Glutamatergic neuron (in vitro differentiated cells): ENCODE results near the gene SLC17A1. TPM values are rescaled to one million over a fixed set of nuclear protein-coding genes. Genes with fewer than 3 reads are reported as not detected.

Experiments
- DNase-seq: peaks from one replicate; pipeline ENCODE4 v3.0.0; 2022
- H3K27ac Mint-ChIP-seq: one replicate; pipeline ENCODE4 v1.8.0; 2020; ENCODE audit warnings: mild to moderate bottlenecking, mixed read lengths, inconsistent platforms; ENCODE audit not compliant: unreplicated experiment
- H3K27me3 Mint-ChIP-seq: one replicate; pipeline ENCODE4 v1.8.0; 2020; ENCODE audit warnings: mild to moderate bottlenecking, moderate library complexity, mixed read lengths, inconsistent platforms; ENCODE audit not compliant: unreplicated experiment
- H3K36me3 Mint-ChIP-seq: one replicate; pipeline ENCODE4 v1.8.0; 2020; ENCODE audit warnings: mild to moderate bottlenecking, mixed read lengths, inconsistent platforms; ENCODE audit not compliant: unreplicated experiment
- H3K4me1 Mint-ChIP-seq: one replicate; pipeline ENCODE4 v1.8.0; 2020; ENCODE audit warnings: mild to moderate bottlenecking, low read depth, mixed read lengths, inconsistent platforms; ENCODE audit not compliant: unreplicated experiment
- H3K4me3 Mint-ChIP-seq: one replicate; pipeline ENCODE4 v1.8.0; 2020; ENCODE audit warnings: mild to moderate bottlenecking, mixed read lengths, inconsistent platforms; ENCODE audit not compliant: unreplicated experiment
- H3K9me3 Mint-ChIP-seq: one replicate; pipeline ENCODE4 v1.8.0; 2020; ENCODE audit warnings: mild to moderate bottlenecking, moderate library complexity, mixed read lengths, inconsistent platforms; ENCODE audit not compliant: unreplicated experiment
- total RNA-seq: library from RNA; stranded (reverse); fragmentation: NEBNext Ultra II Directional; extraction: Animal tissue kit (Norgen Biotek cat#: 25700); gene quantifications from one replicate; pipeline ENCODE4 v1.2.1, GENCODE V29; 2021; ENCODE audit not compliant: unreplicated experiment
- TF ChIP-seq, protein P1 (sequence below): fragments of 200-600 bp; sonication (generic); IDR thresholded peaks from one replicate; pipeline ENCODE4 v1.5.0; 2021; ENCODE audit not compliant: partially characterized antibody, unreplicated experiment

Gene SLC17A1
- total RNA-seq, 1 donor from 2014 or later: not detected

DNA sequence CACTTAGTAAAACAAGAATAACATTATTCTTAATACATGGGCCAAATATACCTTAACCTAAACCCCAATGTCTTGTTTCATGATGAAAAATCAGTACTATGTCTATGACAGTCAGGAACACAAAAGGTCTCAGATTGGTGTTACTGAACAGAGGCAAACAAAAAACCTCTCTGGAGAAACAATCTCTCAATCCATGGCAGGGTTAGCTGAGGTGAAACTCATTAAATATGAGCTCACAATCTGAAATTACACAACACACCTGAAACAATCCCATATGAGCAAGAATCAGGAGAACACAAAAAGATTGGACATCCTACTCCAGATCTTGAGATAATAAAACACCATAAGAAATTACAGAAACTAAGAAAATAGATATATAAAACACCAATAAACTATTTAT is 83.8 kb downstream of the SLC17A1 start:
- no peak for DNase-seq
- H3K9me3 Mint-ChIP-seq: no peaks in the 10 kb centered on the region
- H3K27me3 Mint-ChIP-seq: peaks cover under 1% of the 10 kb centered on the region
- H3K27ac Mint-ChIP-seq: no peak overlapping the region
- H3K4me1 Mint-ChIP-seq: peaks cover 8% of the 10 kb centered on the region
- TF ChIP-seq, protein P1, sequence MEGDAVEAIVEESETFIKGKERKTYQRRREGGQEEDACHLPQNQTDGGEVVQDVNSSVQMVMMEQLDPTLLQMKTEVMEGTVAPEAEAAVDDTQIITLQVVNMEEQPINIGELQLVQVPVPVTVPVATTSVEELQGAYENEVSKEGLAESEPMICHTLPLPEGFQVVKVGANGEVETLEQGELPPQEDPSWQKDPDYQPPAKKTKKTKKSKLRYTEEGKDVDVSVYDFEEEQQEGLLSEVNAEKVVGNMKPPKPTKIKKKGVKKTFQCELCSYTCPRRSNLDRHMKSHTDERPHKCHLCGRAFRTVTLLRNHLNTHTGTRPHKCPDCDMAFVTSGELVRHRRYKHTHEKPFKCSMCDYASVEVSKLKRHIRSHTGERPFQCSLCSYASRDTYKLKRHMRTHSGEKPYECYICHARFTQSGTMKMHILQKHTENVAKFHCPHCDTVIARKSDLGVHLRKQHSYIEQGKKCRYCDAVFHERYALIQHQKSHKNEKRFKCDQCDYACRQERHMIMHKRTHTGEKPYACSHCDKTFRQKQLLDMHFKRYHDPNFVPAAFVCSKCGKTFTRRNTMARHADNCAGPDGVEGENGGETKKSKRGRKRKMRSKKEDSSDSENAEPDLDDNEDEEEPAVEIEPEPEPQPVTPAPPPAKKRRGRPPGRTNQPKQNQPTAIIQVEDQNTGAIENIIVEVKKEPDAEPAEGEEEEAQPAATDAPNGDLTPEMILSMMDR: no peak
- H3K36me3 Mint-ChIP-seq: no peaks in the 10 kb centered on the region
- H3K4me3 Mint-ChIP-seq: no peak overlapping the region

DNA sequence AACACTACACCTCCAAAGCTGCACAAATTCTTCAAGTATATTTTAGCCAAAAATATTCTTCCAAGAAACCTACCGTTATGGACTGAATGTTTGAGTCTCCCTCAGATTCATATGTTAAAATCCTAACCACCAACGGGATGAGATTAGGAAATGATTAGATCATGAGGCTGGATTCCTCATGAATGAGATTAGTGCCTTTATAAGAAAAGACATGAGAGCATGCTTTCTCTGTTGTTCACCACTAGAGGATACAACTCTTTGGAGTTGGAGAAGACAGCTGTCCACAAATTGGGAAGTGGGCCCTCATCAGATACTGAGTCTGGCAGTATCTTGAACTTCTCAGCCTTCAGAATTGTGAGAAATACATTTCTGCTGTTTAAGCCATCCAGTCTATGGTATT is 84.4 kb downstream of the SLC17A1 start:
- H3K9me3 Mint-ChIP-seq: no peaks in the 10 kb centered on the region
- no peak overlapping the region for H3K27ac Mint-ChIP-seq
- TF ChIP-seq, protein P1: no peak
- H3K4me1 Mint-ChIP-seq: peaks cover 8% of the 10 kb centered on the region
- no peak overlapping the region for H3K4me3 Mint-ChIP-seq
- no peaks in the 10 kb centered on the region for H3K27me3 Mint-ChIP-seq
- no peaks in the 10 kb centered on the region for H3K36me3 Mint-ChIP-seq
- no peak for DNase-seq

DNA sequence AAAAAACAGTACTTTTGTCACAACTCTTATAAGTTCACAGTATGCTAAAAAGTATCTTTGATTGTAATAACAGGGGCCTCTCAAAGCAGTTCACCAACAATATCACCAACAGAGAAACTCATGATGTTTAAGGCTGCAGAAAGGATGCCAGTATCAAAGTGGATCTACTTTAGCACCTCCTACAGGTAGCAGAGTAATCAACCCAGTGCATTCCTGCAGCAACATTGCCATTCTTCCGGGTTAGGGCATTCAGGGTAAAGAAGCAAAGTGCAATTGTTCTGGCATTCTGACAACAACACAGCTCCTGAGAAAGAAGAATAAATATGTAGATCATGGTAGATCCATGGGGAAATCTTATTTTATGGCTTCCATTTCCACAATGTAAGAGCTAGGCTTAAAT is 84.9 kb downstream of the SLC17A1 start:
- TF ChIP-seq, protein P1: no peak
- DNase-seq: no peak

DNA sequence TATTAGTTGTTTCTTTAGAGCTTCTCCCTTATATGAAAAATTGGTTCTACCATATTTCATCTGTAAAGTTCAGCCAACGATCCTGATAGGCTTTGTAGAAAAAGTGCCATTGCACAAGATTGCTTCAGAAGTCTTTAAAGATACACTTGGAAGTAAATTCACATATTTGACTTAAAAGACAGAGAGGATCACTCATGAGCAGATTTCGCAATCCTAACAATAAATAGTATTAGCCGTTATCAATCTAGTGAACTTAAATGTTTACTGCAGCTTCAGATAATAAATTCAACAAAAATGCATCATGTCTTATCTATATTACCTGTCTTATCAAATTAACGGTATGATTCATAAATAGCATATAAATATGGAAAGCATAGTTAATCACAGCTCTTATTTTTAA is 86.0 kb downstream of the SLC17A1 start:
- Mint-ChIP-seq H3K27me3 (no peaks in the 10 kb centered on the region), H3K36me3 (no peaks in the 10 kb centered on the region), H3K4me1 (peaks cover 8% of the 10 kb centered on the region), H3K4me3 (no peak overlapping the region), H3K9me3 (no peaks in the 10 kb centered on the region), H3K27ac (no peak overlapping the region)
- no peak for DNase-seq
- TF ChIP-seq, protein P1: no peak

More for the DNA sequence above, 84.9 kb downstream of the SLC17A1 start:
- peaks cover 8% of the 10 kb centered on the region for H3K4me1 Mint-ChIP-seq
- no peaks in the 10 kb centered on the region for H3K27me3 Mint-ChIP-seq
- H3K9me3 Mint-ChIP-seq: no peaks in the 10 kb centered on the region
- H3K4me3 Mint-ChIP-seq: no peak overlapping the region
- H3K36me3 Mint-ChIP-seq: no peaks in the 10 kb centered on the region
- no peak overlapping the region for H3K27ac Mint-ChIP-seq

DNA sequence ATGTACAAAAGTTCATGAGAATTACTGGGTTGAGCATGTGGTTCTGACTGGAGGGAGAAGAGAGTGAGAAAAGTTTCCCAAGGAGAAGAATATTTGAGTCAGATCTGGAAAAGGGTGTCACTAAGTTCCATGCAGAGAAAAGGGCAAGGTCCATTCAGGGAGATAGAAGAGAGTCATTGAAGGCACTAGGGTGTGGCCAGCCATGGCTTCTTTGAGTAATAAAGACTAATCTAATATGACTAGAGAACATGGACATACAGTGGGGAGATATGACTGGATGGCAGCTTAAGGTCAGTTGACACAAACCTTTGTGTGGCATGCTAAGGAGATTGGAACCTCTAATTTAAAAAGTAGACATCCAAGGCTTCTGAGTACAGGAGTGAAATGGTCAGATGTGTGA is 88.0 kb downstream of the SLC17A1 start:
- peaks cover 8% of the 10 kb centered on the region for H3K4me1 Mint-ChIP-seq

More for the DNA sequence above, 88.0 kb downstream of the SLC17A1 start:
- Mint-ChIP-seq H3K27ac (no peak overlapping the region), H3K36me3 (no peaks in the 10 kb centered on the region), H3K27me3 (no peaks in the 10 kb centered on the region), H3K4me3 (no peak overlapping the region), H3K9me3 (no peaks in the 10 kb centered on the region)
- no peak for DNase-seq
- TF ChIP-seq, protein P1: no peak
